LNCAP (cell line): Measurements from ENCODE around the gene SENP2.

Experiments used
- TF ChIP-seq, protein P1 (sequence below): fragments of 450-650 bp; IDR thresholded peaks from 2 replicates; pipeline ENCODE4 v1.5.1; 2017; ENCODE audit warnings: mild to moderate bottlenecking

SENP2 gene

DNA sequence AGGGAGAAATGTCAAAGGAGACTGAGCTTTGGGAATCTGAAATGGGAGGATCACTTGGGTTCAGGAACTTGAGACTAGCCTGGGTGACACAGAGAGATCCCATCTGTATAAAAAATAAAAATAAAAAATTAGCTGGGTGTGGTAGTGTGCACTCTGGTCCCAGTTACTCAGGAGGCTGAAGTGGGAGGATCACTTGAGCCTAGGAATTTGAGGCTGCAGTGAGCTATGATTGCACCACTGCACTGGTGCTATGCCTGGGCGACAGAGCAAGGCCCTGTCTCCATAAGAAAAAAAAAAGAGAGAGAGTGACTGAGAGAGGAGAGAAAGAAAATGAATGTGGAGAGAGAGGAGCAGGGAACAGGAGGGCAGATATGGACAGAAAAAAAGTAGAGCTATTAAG is 72.8 kb downstream of the SENP2 start:
- TF ChIP-seq, protein P1, sequence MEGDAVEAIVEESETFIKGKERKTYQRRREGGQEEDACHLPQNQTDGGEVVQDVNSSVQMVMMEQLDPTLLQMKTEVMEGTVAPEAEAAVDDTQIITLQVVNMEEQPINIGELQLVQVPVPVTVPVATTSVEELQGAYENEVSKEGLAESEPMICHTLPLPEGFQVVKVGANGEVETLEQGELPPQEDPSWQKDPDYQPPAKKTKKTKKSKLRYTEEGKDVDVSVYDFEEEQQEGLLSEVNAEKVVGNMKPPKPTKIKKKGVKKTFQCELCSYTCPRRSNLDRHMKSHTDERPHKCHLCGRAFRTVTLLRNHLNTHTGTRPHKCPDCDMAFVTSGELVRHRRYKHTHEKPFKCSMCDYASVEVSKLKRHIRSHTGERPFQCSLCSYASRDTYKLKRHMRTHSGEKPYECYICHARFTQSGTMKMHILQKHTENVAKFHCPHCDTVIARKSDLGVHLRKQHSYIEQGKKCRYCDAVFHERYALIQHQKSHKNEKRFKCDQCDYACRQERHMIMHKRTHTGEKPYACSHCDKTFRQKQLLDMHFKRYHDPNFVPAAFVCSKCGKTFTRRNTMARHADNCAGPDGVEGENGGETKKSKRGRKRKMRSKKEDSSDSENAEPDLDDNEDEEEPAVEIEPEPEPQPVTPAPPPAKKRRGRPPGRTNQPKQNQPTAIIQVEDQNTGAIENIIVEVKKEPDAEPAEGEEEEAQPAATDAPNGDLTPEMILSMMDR, result no peak

DNA sequence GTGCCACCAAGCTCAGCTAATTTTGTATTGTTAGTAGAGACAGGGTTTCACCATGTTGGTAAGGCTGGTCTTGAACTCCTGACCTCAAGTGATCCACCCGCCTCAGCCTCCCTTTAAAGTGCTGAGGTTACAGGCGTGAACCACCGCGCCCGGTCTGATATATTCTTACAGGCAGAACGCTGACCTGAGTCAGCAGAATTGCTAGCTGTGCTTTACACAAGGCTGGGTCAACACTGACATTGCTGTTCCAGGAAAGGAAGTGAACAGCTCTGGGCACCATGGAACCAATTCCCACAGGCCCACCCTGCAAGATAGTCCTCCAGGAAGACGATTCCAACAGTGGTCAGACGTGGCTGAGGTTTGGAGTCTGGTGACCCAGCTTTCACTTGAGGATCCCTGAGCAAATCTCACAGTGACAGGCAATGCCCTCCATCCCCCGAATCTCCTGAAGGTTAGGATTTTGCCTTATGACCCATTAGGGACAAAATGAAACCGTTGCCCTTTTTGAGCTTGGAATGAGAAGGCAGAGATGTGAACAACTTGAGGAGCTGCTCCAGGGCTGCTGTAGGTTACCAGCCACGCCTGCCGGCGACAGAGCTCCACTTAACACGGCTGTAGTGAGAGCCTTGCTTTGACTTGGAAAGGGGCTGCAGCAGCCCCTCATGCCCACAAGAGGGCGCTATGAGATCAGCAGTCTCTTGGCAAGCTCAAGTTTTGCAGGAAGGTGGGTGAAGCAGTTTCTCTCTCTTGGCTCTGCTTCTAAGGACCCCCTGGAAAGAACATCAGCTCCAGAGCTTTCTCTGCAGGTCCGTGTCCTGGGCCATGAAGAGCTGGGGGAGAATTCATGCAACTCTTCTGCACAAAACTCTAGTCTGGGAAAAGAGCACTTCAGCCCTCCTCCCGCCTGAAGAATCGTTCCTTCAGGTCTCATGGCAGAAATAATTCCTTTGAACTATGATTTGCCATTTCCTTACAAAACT is 74.1 kb downstream of the SENP2 start:
- TF ChIP-seq, protein P1, result peak; percentile 100

DNA sequence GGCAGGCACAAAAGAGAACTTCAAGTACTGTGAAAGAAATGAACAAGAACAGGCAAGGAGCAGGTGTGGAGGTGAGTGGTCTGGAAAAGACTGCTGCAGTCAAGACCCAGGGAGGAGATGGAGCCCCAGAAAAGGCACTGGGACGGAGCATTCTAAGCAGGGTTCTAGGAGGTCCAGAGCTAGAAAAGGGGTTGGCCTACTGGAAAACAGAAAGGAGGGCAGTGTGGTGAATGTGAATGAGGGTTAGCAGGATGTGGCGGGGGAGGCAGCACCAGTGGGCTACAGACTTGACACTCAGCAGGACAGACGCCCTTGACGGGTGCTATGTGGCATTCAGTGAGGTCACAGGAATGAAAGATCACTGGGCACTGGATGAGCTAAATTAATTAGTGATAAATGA is 75.7 kb downstream of the SENP2 start:
- TF ChIP-seq, protein P1, result no peak

DNA sequence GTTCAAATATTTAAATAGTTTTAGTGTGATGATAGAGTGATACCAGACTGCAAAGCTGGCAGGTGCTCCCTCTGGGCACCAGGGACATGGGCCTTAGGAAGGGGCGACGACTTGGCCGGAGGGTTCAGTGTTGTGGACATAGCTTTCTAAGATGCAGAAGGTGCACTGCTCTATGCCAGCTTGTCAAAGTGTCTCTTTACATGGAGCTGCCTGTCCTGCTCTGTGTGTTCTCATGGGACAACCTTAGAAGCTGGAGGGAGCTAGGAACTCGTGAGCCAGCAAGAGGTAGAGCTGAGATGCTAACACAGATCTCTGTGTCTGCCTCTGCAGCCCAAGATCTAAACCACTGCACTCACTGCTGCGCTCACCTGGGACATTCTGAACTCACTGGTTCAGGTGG is 77.8 kb downstream of the SENP2 start:
- TF ChIP-seq, protein P1, result no peak

DNA sequence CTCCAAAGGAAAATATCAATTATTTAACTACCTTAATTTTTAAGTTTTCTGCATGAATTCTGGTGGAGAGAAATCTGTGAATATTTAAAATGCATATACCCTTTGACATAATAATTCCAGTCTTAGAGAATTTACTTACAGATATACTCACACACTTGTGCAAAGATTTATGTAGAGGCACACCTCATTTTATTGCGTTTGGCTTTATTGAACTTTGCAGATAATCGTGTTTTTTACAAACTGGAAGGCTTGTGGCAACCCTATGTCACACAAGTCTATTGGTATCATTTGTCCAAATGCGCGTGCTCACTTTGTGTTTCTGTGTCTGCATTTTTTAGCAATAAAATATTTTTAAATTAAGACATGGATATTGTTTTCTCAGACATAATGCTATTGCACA is 81.5 kb downstream of the SENP2 start:
- TF ChIP-seq, protein P1, result no peak

DNA sequence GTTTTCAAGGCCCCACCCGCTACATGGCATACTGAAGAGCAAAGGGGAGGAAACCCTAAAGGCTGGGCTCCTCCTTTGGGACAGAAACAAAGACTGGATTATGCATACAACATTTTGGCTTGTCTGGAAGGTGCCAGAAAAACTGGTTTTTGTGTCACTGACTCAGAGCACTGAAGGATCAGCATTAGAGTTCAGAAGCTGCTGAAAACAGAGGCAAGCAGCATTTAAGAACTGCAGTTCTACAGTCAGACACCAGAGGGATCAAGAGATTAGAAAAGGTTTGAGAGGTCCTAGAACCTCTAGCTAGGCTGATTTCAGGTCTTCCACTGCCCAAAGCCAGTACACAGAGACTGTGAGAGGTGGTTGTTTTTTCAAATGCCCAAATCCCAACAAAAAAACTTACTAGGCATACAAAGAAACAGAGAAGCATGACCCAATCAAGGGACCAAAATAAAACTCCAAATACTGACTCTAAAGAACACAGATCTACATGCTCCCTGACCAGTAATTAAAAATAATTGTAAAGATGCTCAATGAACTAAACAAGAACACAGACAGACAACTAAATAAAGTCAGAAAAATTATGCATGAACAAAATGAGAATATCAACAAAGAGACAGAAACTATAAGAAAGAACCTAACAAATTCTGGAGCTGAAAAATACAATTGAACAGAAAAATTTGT is 91.2 kb downstream of the SENP2 start:
- TF ChIP-seq, protein P1, result peak; percentile 63

DNA sequence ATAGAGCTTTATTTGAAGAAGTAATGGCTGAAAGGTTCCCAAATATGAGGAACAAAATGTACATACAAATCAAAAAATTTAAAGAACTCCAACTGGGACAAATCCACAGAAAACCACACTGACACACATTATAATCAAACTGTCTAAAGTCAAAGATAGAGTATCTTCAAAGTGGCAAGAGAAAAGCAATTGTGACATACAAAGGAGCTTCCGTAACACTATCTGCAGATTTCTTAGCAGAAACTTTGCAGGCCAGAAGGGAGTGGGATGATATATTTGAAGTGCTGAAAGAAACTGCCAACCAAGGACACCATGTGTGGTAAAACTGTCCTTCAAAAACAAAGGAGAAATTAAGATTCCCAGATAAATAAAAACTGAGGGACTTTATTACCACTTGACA is 91.9 kb downstream of the SENP2 start:
- TF ChIP-seq, protein P1, result no peak
